Measurements from ENCODE around the gene ACAD11. TPM values are rescaled to one million over a fixed set of nuclear protein-coding genes. Genes with fewer than 3 reads are reported as not detected.

The ACAD11 gene
- total RNA-seq, 3 donors from 2014 or later (not counting 1 experiment from before 2014, with no cell fraction given) = 15.8 to 30.6 (median 25.2) TPM

- no peak overlapping the region for H3K4me3 Mint-ChIP-seq
- DNase-seq = no peak
- H3K27me3 ChIP-seq (ENCODE audit: control insufficient read depth, insufficient read depth, low read length) = no peaks in the 10 kb centered on the region
- no peaks in the 10 kb centered on the region for H3K4me1 Mint-ChIP-seq
- H3K9me3 Mint-ChIP-seq = no peaks in the 10 kb centered on the region
- H3K4me1 ChIP-seq (ENCODE audit: control insufficient read depth, insufficient read depth, low read length) = no peaks in the 10 kb centered on the region
- H3K27ac ChIP-seq (ENCODE audit: low read length) = no peak overlapping the region
- peaks cover 5% of the 10 kb centered on the region for H3K36me3 Mint-ChIP-seq
- no peaks in the 10 kb centered on the region for H3K9me3 ChIP-seq (ENCODE audit: control insufficient read depth, insufficient read depth, low read length)
- no peak overlapping the region for H3K27ac Mint-ChIP-seq
- intact Hi-C loops (cut with micrococcal nuclease) = no loop called here
- 90% methylated on average over 2 of the region's 2 CpGs for WGBS (ENCODE audit: insufficient coverage)
- TF ChIP-seq, protein P1, sequence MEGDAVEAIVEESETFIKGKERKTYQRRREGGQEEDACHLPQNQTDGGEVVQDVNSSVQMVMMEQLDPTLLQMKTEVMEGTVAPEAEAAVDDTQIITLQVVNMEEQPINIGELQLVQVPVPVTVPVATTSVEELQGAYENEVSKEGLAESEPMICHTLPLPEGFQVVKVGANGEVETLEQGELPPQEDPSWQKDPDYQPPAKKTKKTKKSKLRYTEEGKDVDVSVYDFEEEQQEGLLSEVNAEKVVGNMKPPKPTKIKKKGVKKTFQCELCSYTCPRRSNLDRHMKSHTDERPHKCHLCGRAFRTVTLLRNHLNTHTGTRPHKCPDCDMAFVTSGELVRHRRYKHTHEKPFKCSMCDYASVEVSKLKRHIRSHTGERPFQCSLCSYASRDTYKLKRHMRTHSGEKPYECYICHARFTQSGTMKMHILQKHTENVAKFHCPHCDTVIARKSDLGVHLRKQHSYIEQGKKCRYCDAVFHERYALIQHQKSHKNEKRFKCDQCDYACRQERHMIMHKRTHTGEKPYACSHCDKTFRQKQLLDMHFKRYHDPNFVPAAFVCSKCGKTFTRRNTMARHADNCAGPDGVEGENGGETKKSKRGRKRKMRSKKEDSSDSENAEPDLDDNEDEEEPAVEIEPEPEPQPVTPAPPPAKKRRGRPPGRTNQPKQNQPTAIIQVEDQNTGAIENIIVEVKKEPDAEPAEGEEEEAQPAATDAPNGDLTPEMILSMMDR (IDR thresholded peaks at IDR 0.05) = no peak
- H3K4me3 ChIP-seq (ENCODE audit: low read length) = no peak overlapping the region
- H3K36me3 ChIP-seq (ENCODE audit: control insufficient read depth, insufficient read depth, low read length) = no peaks in the 10 kb centered on the region
- ATAC-seq = no peak
- no peaks in the 10 kb centered on the region for H3K27me3 Mint-ChIP-seq (ENCODE audit: low read depth in 2 of 2)
Observed at GRCh38 chr3:132569153-132569552, 90.5 kb downstream of the ACAD11 start.

GRCh38 chr3:132568422-132568821, 91.2 kb downstream of the ACAD11 start:
- H3K27ac Mint-ChIP-seq = no peak overlapping the region
- ATAC-seq (no peak), DNase-seq (no peak)
- intact Hi-C loops (cut with micrococcal nuclease) = no loop called here
- Histone ChIP-seq H3K36me3 (ENCODE audit: control insufficient read depth, insufficient read depth, low read length) (peaks cover 4% of the 10 kb centered on the region), H3K4me1 (ENCODE audit: control insufficient read depth, insufficient read depth, low read length) (no peaks in the 10 kb centered on the region), H3K27me3 (ENCODE audit: control insufficient read depth, insufficient read depth, low read length) (no peaks in the 10 kb centered on the region), H3K4me3 (ENCODE audit: low read length) (no peak overlapping the region), H3K27ac (ENCODE audit: low read length) (no peak overlapping the region), H3K9me3 (ENCODE audit: control insufficient read depth, insufficient read depth, low read length) (no peaks in the 10 kb centered on the region)
- no peaks in the 10 kb centered on the region for H3K9me3 Mint-ChIP-seq
- no peaks in the 10 kb centered on the region for H3K27me3 Mint-ChIP-seq (ENCODE audit: low read depth in 2 of 2)
- TF ChIP-seq, protein P1 (IDR thresholded peaks at IDR 0.05) = no peak
- H3K36me3 Mint-ChIP-seq = peaks cover 6% of the 10 kb centered on the region
- no peak overlapping the region for H3K4me3 Mint-ChIP-seq
- no peaks in the 10 kb centered on the region for H3K4me1 Mint-ChIP-seq
- 92% methylated on average over 1 of the region's 2 CpGs for WGBS (ENCODE audit: insufficient coverage)

- Mint-ChIP-seq H3K36me3 (peaks cover 6% of the 10 kb centered on the region), H3K27me3 (ENCODE audit: low read depth in 2 of 2) (no peaks in the 10 kb centered on the region), H3K27ac (no peak overlapping the region), H3K4me1 (no peaks in the 10 kb centered on the region), H3K4me3 (no peak overlapping the region), H3K9me3 (no peaks in the 10 kb centered on the region)
- 33% methylated on average over 1 of the region's 2 CpGs for WGBS (ENCODE audit: insufficient coverage)
- Histone ChIP-seq H3K4me1 (ENCODE audit: control insufficient read depth, insufficient read depth, low read length) (no peaks in the 10 kb centered on the region), H3K36me3 (ENCODE audit: control insufficient read depth, insufficient read depth, low read length) (peaks cover 7% of the 10 kb centered on the region), H3K9me3 (ENCODE audit: control insufficient read depth, insufficient read depth, low read length) (no peaks in the 10 kb centered on the region), H3K27ac (ENCODE audit: low read length) (no peak overlapping the region), H3K27me3 (ENCODE audit: control insufficient read depth, insufficient read depth, low read length) (no peaks in the 10 kb centered on the region), H3K4me3 (ENCODE audit: low read length) (no peak overlapping the region)
- intact Hi-C loops (cut with micrococcal nuclease) = no loop called here
- ATAC-seq = no peak
- DNase-seq = no peak
- TF ChIP-seq, protein P1 (IDR thresholded peaks at IDR 0.05) = no peak
Observed at GRCh38 chr3:132564070-132564465, 95.5 kb downstream of the ACAD11 start.

DNA sequence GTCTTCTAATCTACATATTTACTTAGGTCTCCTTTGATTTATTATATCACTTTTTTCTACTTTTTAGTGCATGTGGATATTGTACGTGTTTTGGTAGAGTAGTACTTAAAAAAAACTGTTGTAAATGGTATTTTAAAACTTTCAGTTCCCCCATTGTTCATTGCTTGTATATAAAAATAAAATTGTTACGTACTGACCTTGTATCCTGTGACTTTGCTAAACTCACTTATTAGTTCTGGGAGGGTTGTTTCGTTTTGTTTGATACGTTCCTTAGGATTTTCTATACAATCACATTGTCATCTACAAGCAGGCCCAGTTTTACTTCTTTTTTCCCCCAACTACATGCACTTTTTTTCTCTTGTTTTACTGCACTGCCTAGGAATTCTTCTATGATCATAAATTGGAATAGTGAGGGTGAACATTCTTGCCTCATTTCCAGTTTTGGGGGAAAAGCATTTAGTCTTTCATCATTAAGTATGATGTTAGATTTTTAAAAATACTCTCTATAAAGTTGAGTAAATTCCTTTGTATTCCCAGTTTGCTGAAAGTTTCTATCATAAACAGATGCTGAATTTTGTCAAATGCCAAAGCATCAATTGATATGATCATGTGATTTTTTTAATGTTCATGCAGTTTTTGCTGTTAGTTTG, 96.1 kb downstream of the ACAD11 start:
- Histone ChIP-seq H3K4me3 (ENCODE audit: low read length) (no peak overlapping the region), H3K36me3 (ENCODE audit: control insufficient read depth, insufficient read depth, low read length) (peaks cover 10% of the 10 kb centered on the region), H3K9me3 (ENCODE audit: control insufficient read depth, insufficient read depth, low read length) (no peaks in the 10 kb centered on the region), H3K27ac (ENCODE audit: low read length) (no peak overlapping the region), H3K27me3 (ENCODE audit: control insufficient read depth, insufficient read depth, low read length) (no peaks in the 10 kb centered on the region), H3K4me1 (ENCODE audit: control insufficient read depth, insufficient read depth, low read length) (no peaks in the 10 kb centered on the region)
- no peak for ATAC-seq
- H3K4me3 Mint-ChIP-seq = no peak overlapping the region
- WGBS (ENCODE audit: insufficient coverage) = no CpG with 5 or more reads among the region's 4 CpGs
- H3K36me3 Mint-ChIP-seq = peaks cover 6% of the 10 kb centered on the region
- DNase-seq = no peak
- H3K27me3 Mint-ChIP-seq (ENCODE audit: low read depth in 2 of 2) = no peaks in the 10 kb centered on the region
- no peaks in the 10 kb centered on the region for H3K9me3 Mint-ChIP-seq
- H3K27ac Mint-ChIP-seq = no peak overlapping the region
- no peaks in the 10 kb centered on the region for H3K4me1 Mint-ChIP-seq
- intact Hi-C loops (cut with micrococcal nuclease) = no loop called here
- TF ChIP-seq, protein P1 (IDR thresholded peaks at IDR 0.05) = no peak

Data from natural killer cell (primary cell).